ENCODE results near the gene ACAN. TPM values are rescaled to one million over a fixed set of nuclear protein-coding genes. Genes with fewer than 3 reads are reported as not detected.

ACAN gene
- total RNA-seq (2022; extraction: Qiagen RNA extraction; ENCODE audit: low read depth): 0.41 to 1.1 TPM (median 0.86 TPM) in 5 replicates

DNA sequence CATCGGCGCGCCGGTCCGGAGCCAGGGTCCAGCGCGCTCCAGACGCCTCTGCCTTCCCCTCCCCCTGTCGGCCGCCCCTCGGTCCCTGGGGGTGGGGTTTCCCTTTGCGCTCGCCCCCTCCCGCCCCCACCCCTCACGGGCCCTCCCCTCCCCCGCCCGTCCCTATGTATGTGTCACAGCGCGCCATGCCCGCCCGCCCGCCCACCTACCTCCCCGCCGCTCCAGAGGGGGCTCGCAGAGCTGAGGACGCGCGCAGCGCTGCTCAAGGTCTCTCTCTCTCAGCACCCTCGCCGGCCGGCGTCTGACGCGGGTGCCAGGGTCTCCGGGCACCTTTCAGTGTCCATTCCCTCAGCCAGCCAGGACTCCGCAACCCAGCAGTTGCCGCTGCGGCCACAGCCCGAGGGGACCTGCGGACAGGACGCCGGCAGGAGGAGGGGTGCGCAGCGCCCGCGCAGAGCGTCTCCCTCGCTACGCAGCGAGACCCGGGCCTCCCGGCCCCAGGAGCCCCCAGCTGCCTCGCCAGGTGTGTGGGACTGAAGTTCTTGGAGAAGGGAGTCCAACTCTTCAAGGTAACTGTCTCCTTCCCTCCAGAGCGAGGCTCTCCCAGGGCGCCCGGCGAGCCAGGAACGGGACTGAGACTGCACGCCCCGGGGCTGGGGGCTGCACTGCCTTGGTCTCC, at the start of gene ACAN:
ACAN (plus strand) TSS at position 196 of the 679 bp plus-strand sequence. CDS start 32,771 bp downstream, outside the sequence.

DNA sequence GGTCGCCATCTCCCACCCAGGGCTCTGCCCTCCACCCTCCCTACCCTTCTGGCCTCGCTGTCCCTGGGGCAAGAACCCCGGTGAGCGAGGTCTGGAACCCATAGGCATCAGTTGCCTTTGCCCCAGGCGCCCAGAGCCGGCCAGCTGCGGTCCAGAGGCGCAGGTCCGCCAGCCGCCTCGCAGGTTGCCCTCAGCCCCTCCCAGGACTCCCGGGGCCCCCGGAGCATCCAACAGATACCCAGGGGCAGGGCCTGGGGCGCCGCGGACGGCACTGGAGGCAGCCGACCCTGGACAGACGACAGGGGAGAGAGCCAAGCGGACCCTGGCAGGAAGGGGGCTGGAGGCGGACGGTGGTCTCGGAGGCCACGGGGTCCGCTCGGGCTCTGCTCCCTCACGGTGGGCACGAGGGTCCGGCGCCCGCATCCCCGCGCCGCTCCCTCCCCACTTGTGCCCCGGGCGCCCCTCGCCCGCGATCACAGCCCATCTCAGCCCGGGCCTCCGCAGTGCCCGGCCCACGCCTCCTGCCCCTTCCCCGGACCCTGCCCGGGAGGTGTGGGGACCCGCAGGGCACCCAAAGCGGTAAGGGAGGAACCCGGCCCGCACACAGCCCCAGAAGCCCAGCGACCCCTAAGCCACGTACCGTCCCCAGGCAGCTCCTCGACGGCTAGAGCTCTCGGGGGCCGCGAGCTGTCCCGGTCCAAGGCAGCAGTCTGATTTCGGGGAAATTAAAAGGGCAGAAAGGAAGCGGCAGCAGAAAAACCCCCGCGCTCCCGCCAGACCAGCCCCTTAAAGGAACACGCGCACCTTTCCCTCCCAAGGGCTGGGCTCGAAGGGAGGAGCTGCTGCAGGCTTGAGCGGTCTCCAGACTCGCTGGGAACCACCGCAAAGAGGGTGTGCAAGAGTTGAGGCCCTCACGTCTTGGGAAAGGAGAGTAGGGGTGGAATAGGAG, 91.9 kb downstream of the ACAN start, which contains the start of gene HAPLN3:
HAPLN3 (minus strand) TSS at position 726 of the 949 bp plus-strand sequence. CDS start 8,246 bp downstream, outside the sequence.

DNA sequence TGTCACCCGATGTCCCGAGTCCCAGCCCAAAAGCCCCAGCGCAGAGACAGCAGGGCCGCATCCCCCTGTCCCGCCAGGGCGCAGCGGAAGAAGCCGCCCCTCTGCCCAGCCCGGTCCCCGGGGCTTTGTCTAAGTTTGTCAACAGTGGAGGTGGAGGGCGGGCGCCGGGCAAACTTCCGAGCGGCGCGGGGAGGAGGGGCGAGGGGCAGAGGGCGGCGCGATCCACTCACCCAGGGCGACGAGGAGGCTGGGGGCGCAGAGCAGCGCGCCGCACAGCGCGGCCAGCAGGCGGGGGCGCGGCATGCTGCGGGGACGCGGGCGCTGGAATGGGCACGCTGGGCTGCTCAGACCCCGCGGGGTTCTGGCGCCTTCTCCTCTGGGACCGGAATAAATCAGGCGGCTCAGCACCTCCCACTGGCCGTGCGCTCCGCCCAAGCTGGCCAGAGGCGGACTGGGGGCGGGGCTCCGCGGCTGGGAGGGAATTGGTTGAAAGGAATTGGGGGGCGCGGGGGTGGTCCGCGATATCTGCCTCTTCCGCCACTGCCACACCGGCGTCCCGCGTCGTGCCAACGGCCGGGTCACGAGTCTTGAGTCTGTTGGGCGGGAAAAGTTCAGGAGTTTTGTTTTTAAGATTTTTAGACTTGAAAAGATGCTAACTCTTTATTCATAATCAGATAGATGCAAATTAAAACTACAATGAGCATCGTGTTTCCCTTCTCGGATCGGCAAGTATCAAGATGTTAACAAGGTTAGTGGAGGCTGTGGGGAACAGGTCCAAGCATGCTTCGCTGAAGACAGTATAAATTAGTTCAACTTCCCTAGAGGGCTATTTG, 110.0 kb downstream of the ACAN start, which contains the start of gene MFGE8:
MFGE8 (minus strand) TSS at position 363 of the 833 bp plus-strand sequence; CDS start at position 303, 60 bp downstream.

Other genes with a start within 250 kb of the ACAN start
- gene AEN, start 182.1 kb upstream of the ACAN start, total RNA-seq (2022; extraction: Qiagen RNA extraction; ENCODE audit: low read depth): 72.7 to 93.9 TPM (median 84.6 TPM) in 5 replicates
- gene ISG20, start 164.4 kb upstream of the ACAN start, total RNA-seq (2022; extraction: Qiagen RNA extraction; ENCODE audit: low read depth): 38.6 to 46.7 TPM (median 41.7 TPM) in 5 replicates
- gene HAPLN3, start 92.1 kb downstream of the ACAN start, total RNA-seq (2022; extraction: Qiagen RNA extraction; ENCODE audit: low read depth): 22.9 to 25.6 TPM (median 23.5 TPM) in 5 replicates
- 278 to 333 TPM (median 297 TPM) in 5 replicates for gene MFGE8, start 109.9 kb downstream of the ACAN start, total RNA-seq (2022; extraction: Qiagen RNA extraction; ENCODE audit: low read depth)

Data from A549 treated with GW870086 at 1 μM for 4 hours (cell line).